PFSK-1 (cell line): Measurements from ENCODE around the gene SLC9A1.

Source experiments
- FOXP2 ChIP-seq: optimal IDR thresholded peaks from 2 replicates; pipeline ENCODE3; 2011; ENCODE audit warnings: borderline replicate concordance, control low read depth, inconsistent platforms; ENCODE audit not compliant: insufficient read depth; ENCODE audit errors: extremely low read length, extremely low read depth
- POLR2AphosphoS5 ChIP-seq: IDR thresholded peaks from 2 replicates; pipeline ENCODE4 v1.6.1; 2012; ENCODE audit warnings: low read depth, mild to moderate bottlenecking, control low read depth, low read length, moderate library complexity
- REST ChIP-seq, 2 experiments: IDR thresholded peaks; 2 replicates each; pipeline versions ENCODE4 v1.6.1 to v1.8.0; 2011 to 2012; ENCODE audit warnings: low read depth in 2 of 2, low read length in 2 of 2, control low read depth in 1 of 2, inconsistent platforms in 1 of 2, mild to moderate bottlenecking in 1 of 2, moderate library complexity in 1 of 2; ENCODE audit not compliant: insufficient read depth in 1 of 2
- SIN3A ChIP-seq: IDR thresholded peaks from 2 replicates; pipeline ENCODE4 v1.6.1; 2012; ENCODE audit warnings: mild to moderate bottlenecking, low read length, moderate library complexity, borderline replicate concordance; ENCODE audit not compliant: insufficient read depth
- TAF1 ChIP-seq: IDR thresholded peaks from 2 replicates; pipeline ENCODE4 v1.6.1; 2012; ENCODE audit warnings: low read length, control low read depth, borderline replicate concordance; ENCODE audit not compliant: insufficient read depth

SLC9A1 gene

DNA sequence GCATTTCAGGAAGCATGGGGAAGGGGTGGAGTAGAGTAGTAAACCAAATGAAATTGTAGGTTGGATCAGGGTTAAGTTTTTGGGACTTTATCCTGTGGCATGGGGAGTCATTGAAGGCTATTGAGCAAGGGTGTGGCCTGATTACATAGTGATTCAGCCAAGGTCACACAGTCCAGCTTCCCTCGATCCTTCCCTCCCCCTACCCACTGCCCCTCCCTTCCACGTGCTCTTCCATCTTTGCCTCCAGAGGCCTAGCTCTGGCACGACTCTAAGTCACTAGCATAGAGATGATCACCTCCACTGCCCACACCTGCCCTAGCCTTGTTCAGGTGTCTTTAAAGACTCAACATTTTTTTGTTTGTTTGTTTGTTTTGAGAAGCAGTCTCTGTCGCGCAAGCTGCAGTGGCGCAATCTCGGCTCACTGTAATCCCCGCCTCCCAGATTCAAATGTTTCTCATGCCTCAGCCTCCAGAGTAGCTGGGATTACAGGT, 37.2 kb upstream of the SLC9A1 start:
- TF ChIP-seq TAF1 = no peak
- no peak for TF ChIP-seq POLR2AphosphoS5

GRCh38 chr1:27179979-27180378, 25.1 kb upstream of the SLC9A1 start:
- TF ChIP-seq SIN3A (no peak), REST (IDR thresholded peaks at IDR 0.05; ENCODE audit: insufficient read depth in 1 of 2, low read depth in 2 of 2, low read length in 2 of 2) (no peak), TAF1 (no peak), POLR2AphosphoS5 (no peak), FOXP2 (no peak)

DNA sequence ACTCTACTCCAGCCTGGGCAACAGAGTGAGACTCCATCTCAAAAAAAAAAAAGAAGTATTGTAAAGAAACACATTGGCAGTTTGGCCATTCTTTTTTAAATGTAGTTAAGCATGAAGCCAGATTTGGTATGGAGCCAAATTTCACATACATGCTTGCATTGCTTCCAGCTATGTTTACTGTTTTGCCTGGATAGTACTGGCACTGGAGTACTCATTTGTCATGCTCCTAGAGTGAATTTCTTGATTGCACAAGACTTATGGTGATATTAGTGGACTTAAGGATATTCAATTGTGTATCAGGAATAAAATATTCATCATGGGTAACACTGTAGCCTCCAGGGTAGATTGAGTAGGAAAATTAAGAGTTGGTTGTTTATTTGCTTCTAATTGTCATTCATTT, 24.5 kb upstream of the SLC9A1 start:
- TF ChIP-seq REST (IDR thresholded peaks at IDR 0.05; ENCODE audit: insufficient read depth in 1 of 2, low read depth in 2 of 2, low read length in 2 of 2) (no peak), TAF1 (no peak), FOXP2 (no peak)

- TF ChIP-seq SIN3A = no peak
- TF ChIP-seq FOXP2 = no peak
- TF ChIP-seq TAF1 = no peak
- TF ChIP-seq REST (IDR thresholded peaks at IDR 0.05; ENCODE audit: insufficient read depth in 1 of 2, low read depth in 2 of 2, low read length in 2 of 2) = no peak
- no peak for TF ChIP-seq POLR2AphosphoS5
Measured at GRCh38 chr1:27176954-27177353, 22.0 kb upstream of the SLC9A1 start.

DNA sequence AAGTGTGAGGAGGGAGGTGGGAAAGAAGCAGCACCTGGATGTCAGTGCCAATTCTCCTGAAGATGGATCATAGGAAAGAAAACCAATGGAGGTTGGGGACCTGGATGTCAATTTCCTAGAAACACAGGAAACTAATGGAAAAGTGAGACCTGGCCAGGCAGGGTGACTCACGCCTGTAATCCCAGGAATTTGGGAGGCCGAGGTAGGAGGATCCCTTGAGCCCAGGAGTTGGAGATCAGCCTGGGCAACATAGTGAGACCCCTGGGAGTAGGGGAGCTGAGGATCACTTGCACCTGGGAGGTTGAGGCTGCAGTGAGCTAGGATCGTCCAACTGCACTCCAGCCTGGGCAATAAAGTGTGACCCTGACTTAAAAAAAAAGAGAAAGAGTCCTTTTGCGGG, 21.4 kb upstream of the SLC9A1 start:
- TF ChIP-seq POLR2AphosphoS5 (no peak), FOXP2 (no peak), TAF1 (no peak), REST (IDR thresholded peaks at IDR 0.05; ENCODE audit: insufficient read depth in 1 of 2, low read depth in 2 of 2, low read length in 2 of 2) (no peak), SIN3A (no peak)

GRCh38 chr1:27166929-27167328, 12.0 kb upstream of the SLC9A1 start:
- TF ChIP-seq REST (IDR thresholded peaks at IDR 0.05; ENCODE audit: insufficient read depth in 1 of 2, low read depth in 2 of 2, low read length in 2 of 2) (no peak), POLR2AphosphoS5 (no peak), FOXP2 (no peak), TAF1 (no peak), SIN3A (no peak)
